A673 (cell line): ENCODE results near the gene MTTP.

ENCODE experiments used
- EZH2 ChIP-seq: fragments of 200-600 bp; sonication (generic); IDR thresholded peaks from 2 replicates; pipeline ENCODE4 v1.6.1; 2017; ENCODE audit warnings: borderline replicate concordance, low read depth, mild to moderate bottlenecking, mixed read lengths, antibody characterized with exemption, low read length; ENCODE audit not compliant: poor library complexity, severe bottlenecking
- TF ChIP-seq, protein P1 (sequence below): fragments of 300-800, 200-600 bp; sonication (generic); conservative IDR thresholded peaks from 2 replicates; pipeline ENCODE4 v1.5.1; 2017; ENCODE audit warnings: low read depth, mild to moderate bottlenecking, antibody characterized with exemption, low read length, moderate library complexity, mixed read lengths

DNA sequence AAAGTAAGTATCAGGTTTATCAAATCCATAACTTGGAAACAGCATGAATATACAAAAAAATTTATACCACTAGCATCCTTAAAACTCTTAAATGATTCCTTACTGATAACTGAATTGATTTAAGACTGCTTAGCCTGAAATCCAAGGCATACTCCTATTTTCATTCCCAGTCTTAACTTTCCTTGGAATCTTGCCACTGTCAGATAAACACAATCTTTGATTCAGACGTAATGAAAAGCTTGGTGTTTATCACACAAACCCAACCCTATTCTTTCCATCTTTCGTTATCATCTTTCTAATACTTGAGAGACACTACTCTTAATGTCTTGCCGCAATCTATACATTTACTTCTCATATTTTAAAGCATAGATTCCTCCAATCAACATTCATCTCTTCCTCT, 44.7 kb upstream of the MTTP start:
- TF ChIP-seq, protein P1, sequence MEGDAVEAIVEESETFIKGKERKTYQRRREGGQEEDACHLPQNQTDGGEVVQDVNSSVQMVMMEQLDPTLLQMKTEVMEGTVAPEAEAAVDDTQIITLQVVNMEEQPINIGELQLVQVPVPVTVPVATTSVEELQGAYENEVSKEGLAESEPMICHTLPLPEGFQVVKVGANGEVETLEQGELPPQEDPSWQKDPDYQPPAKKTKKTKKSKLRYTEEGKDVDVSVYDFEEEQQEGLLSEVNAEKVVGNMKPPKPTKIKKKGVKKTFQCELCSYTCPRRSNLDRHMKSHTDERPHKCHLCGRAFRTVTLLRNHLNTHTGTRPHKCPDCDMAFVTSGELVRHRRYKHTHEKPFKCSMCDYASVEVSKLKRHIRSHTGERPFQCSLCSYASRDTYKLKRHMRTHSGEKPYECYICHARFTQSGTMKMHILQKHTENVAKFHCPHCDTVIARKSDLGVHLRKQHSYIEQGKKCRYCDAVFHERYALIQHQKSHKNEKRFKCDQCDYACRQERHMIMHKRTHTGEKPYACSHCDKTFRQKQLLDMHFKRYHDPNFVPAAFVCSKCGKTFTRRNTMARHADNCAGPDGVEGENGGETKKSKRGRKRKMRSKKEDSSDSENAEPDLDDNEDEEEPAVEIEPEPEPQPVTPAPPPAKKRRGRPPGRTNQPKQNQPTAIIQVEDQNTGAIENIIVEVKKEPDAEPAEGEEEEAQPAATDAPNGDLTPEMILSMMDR: no peak
- no peak for TF ChIP-seq EZH2
